Measurements from ENCODE around the gene PKN2.
"Not testable (repeated sequence)": the region's sequence is repeated elsewhere in the genome, so short reads cannot be mapped to it uniquely, and the experiment has no call there.

The PKN2 gene

GRCh38 chr1:88800382-88801051, 116.4 kb downstream of the PKN2 start:
- no peak for DNase-seq

- DNase-seq = no peak
Observed at GRCh38 chr1:88801575-88802208, 117.6 kb downstream of the PKN2 start.

GRCh38 chr1:88802404-88802803, 118.3 kb downstream of the PKN2 start:
- no peak for DNase-seq

- DNase-seq = no peak
Observed at GRCh38 chr1:88802950-88803349, 118.9 kb downstream of the PKN2 start.

GRCh38 chr1:88803444-88803843, 119.4 kb downstream of the PKN2 start:
- no peak for DNase-seq

GRCh38 chr1:88812366-88812765, 128.3 kb downstream of the PKN2 start:
- DNase-seq = no peak

GRCh38 chr1:88813471-88813870, 129.4 kb downstream of the PKN2 start:
- no peak for DNase-seq

GRCh38 chr1:88819642-88820041, 135.6 kb downstream of the PKN2 start:
- not testable (repeated sequence) for DNase-seq

GRCh38 chr1:88825721-88826120, 141.6 kb downstream of the PKN2 start:
- no peak for DNase-seq

- DNase-seq = no peak
Observed at GRCh38 chr1:88847643-88848042, 163.6 kb downstream of the PKN2 start.

- no peak for DNase-seq
Observed at GRCh38 chr1:88851303-88852063, 167.4 kb downstream of the PKN2 start.

- DNase-seq = no peak
Observed at GRCh38 chr1:88867743-88868521, 183.9 kb downstream of the PKN2 start.

GRCh38 chr1:88869644-88870043, 185.6 kb downstream of the PKN2 start:
- DNase-seq = not testable (repeated sequence)

- no peak for DNase-seq
Observed at GRCh38 chr1:88873737-88874349, 189.8 kb downstream of the PKN2 start.

- no peak for DNase-seq
Observed at GRCh38 chr1:88875595-88875994, 191.5 kb downstream of the PKN2 start.

GRCh38 chr1:88876573-88877365, 192.7 kb downstream of the PKN2 start:
- no peak for DNase-seq

GRCh38 chr1:88877382-88877825, 193.3 kb downstream of the PKN2 start:
- no peak for DNase-seq

- DNase-seq = no peak
Observed at GRCh38 chr1:88877911-88878310, 193.8 kb downstream of the PKN2 start.

- DNase-seq = no peak
Observed at GRCh38 chr1:88878731-88879130, 194.7 kb downstream of the PKN2 start.

- DNase-seq = not testable (repeated sequence)
Observed at GRCh38 chr1:88880717-88881116, 196.6 kb downstream of the PKN2 start.

GRCh38 chr1:88883156-88883555, 199.1 kb downstream of the PKN2 start:
- DNase-seq = no peak
